Panc1 (cell line): Measurements from ENCODE around the gene HS3ST3A1. TPM values are rescaled to one million over a fixed set of nuclear protein-coding genes. Genes with fewer than 3 reads are reported as not detected.

ENCODE experiments used
- ATAC-seq: fragments of 200-7000 bp; cut with Tn5 transposase; 2 replicates; pipeline ENCODE4 v1.9.1; 2020; ENCODE audit warnings: mild to moderate bottlenecking, moderate library complexity
- BruUV-seq: library from RNA; stranded (reverse); fragments of 400-500 nt; replicated peaks from 2 replicates; lab custom pipeline; 2021; lab: Mats Ljungman, UMichigan
- CTCF ChIA-PET: fragments of 300-600 bp; sonication (Branson Sonifier 250); formaldehyde crosslinking; loops from one replicate; lab custom pipeline; 2022; ENCODE audit warnings: antibody characterized with exemption; lab: Charles Lee
- POLR2A ChIA-PET: fragments of 300-600 bp; sonication (Branson Sonifier 250); formaldehyde crosslinking; loops from one replicate; lab custom pipeline; 2022; ENCODE audit warnings: antibody characterized with exemption; lab: Charles Lee
- DNase-seq: peaks from one replicate; pipeline ENCODE4 v3.0.0-alpha.2; 2010; ENCODE audit warnings: low read depth, low spot score
- H3K27ac ChIP-seq: 2 replicates; pipeline ENCODE4 v1.5.1; 2011; ENCODE audit warnings: mild to moderate bottlenecking, low read length, inconsistent platforms
- H3K27me3 ChIP-seq: fragments of 200-500 bp; sonication (Bioruptor generic); 2 replicates; pipeline ENCODE4 v1.6.0; 2014; ENCODE audit warnings: low read length, inconsistent platforms; ENCODE audit not compliant: control insufficient read depth, insufficient read depth
- H3K36me3 ChIP-seq: fragments of 200-500 bp; sonication (Bioruptor generic); 2 replicates; pipeline ENCODE4 v1.5.1; 2014; ENCODE audit warnings: inconsistent platforms, mild to moderate bottlenecking, low read length, moderate library complexity; ENCODE audit not compliant: control insufficient read depth, insufficient read depth
- H3K4me1 ChIP-seq: 2 replicates; pipeline ENCODE4 v1.5.1; 2011; ENCODE audit warnings: inconsistent platforms, mild to moderate bottlenecking, low read length, moderate library complexity; ENCODE audit not compliant: control insufficient read depth, insufficient read depth
- H3K4me3 ChIP-seq, 2 experiments: 2 replicates each; pipeline ENCODE4 v1.5.1; 2011 to 2012; ENCODE audit warnings: low read depth in 2 of 2, low read length in 2 of 2, mild to moderate bottlenecking in 2 of 2, inconsistent platforms in 1 of 2, moderate library complexity in 1 of 2
- H3K9me3 ChIP-seq: fragments of 200-500 bp; sonication (Bioruptor generic); 2 replicates; pipeline ENCODE4 v1.5.1; 2014; ENCODE audit warnings: low read depth, mild to moderate bottlenecking, inconsistent platforms, low read length, moderate library complexity; ENCODE audit not compliant: control insufficient read depth, insufficient read depth
- POLR2AphosphoS5 ChIP-seq: IDR thresholded peaks from 2 replicates; pipeline ENCODE4 v1.6.1; 2012; ENCODE audit warnings: mild to moderate bottlenecking, low read depth, low read length, moderate library complexity
- SIN3A ChIP-seq: IDR thresholded peaks from 2 replicates; pipeline ENCODE4 v1.6.1; 2012; ENCODE audit warnings: low read depth, mild to moderate bottlenecking, low read length, moderate library complexity, borderline replicate concordance; ENCODE audit not compliant: insufficient read depth
- TCF7L2 ChIP-seq: IDR thresholded peaks from 2 replicates; pipeline ENCODE4 v1.6.1; 2011; ENCODE audit warnings: mild to moderate bottlenecking, low read depth, low read length, inconsistent platforms
- in situ Hi-C: cut with HindIII; loops from 2 replicates; pipeline ENCODE4 v1.10.0; 2016; ENCODE audit warnings: low sequenced_read_pairs, low pct_unique_long_range_greater_than_20kb
- intact Hi-C: fragments of 100-400 bp; cut with micrococcal nuclease; formaldehyde crosslinking; loops from one replicate; pipeline ENCODE4 v1.10.0; 2022; ENCODE audit not compliant: unreplicated experiment
- total RNA-seq: library from RNA; stranded (reverse); gene quantifications from one replicate; pipeline ENCODE4 v1.2.1, GENCODE V29; 2021; ENCODE audit not compliant: unreplicated experiment
- TF ChIP-seq, protein P1 (sequence below), 2 experiments: IDR thresholded peaks; 2 replicates each; pipeline ENCODE4 v1.6.1; 2011 to 2012; ENCODE audit warnings: low read depth in 2 of 2, control low read depth in 1 of 2, low read length in 1 of 2, mild to moderate bottlenecking in 1 of 2, moderate library complexity in 1 of 2; ENCODE audit not compliant: insufficient read depth in 1 of 2
- TF ChIP-seq, protein P2 (sequence below): fragments of 450-650 bp; IDR thresholded peaks from 2 replicates; pipeline ENCODE4 v1.5.1; 2017; ENCODE audit warnings: mild to moderate bottlenecking

The HS3ST3A1 gene
- total RNA-seq, 1 experiment from 2014 or later, result 0.31 TPM

DNA sequence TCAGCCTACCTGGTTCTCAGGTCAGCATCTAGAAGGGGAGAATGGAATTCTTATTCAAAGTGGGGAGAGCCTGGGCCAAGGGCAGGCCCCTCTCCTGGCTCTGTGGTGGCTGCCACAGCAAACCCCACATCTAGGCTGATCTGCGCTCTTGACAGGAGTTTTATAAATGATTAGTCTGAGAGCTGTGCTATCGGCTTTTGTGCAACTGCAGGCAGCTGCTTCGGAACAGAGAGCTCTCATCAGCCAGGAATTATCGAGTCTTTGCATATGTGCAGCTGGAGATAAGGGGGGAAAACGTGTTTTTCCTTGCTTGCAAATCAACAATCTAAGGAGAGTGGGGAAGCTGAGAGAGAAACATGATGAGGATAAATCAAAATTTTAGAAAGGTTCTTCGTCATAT is 91.7 kb downstream of the HS3ST3A1 start:
- Histone ChIP-seq H3K4me1 (no peaks in the 10 kb centered on the region), H3K4me3 (no peak overlapping the region), H3K27me3 (no peaks in the 10 kb centered on the region), H3K36me3 (no peaks in the 10 kb centered on the region), H3K27ac (no peak overlapping the region), H3K9me3 (no peaks in the 10 kb centered on the region)
- CTCF ChIA-PET, result no interaction called here
- TF ChIP-seq, protein P1, sequence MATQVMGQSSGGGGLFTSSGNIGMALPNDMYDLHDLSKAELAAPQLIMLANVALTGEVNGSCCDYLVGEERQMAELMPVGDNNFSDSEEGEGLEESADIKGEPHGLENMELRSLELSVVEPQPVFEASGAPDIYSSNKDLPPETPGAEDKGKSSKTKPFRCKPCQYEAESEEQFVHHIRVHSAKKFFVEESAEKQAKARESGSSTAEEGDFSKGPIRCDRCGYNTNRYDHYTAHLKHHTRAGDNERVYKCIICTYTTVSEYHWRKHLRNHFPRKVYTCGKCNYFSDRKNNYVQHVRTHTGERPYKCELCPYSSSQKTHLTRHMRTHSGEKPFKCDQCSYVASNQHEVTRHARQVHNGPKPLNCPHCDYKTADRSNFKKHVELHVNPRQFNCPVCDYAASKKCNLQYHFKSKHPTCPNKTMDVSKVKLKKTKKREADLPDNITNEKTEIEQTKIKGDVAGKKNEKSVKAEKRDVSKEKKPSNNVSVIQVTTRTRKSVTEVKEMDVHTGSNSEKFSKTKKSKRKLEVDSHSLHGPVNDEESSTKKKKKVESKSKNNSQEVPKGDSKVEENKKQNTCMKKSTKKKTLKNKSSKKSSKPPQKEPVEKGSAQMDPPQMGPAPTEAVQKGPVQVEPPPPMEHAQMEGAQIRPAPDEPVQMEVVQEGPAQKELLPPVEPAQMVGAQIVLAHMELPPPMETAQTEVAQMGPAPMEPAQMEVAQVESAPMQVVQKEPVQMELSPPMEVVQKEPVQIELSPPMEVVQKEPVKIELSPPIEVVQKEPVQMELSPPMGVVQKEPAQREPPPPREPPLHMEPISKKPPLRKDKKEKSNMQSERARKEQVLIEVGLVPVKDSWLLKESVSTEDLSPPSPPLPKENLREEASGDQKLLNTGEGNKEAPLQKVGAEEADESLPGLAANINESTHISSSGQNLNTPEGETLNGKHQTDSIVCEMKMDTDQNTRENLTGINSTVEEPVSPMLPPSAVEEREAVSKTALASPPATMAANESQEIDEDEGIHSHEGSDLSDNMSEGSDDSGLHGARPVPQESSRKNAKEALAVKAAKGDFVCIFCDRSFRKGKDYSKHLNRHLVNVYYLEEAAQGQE (IDR thresholded peaks at IDR 0.05; ENCODE audit: insufficient read depth in 1 of 2, low read depth in 2 of 2, low read length in 1 of 2), result no peak
- TF ChIP-seq SIN3A (no peak), TCF7L2 (no peak), POLR2AphosphoS5 (no peak)
- TF ChIP-seq, protein P2, sequence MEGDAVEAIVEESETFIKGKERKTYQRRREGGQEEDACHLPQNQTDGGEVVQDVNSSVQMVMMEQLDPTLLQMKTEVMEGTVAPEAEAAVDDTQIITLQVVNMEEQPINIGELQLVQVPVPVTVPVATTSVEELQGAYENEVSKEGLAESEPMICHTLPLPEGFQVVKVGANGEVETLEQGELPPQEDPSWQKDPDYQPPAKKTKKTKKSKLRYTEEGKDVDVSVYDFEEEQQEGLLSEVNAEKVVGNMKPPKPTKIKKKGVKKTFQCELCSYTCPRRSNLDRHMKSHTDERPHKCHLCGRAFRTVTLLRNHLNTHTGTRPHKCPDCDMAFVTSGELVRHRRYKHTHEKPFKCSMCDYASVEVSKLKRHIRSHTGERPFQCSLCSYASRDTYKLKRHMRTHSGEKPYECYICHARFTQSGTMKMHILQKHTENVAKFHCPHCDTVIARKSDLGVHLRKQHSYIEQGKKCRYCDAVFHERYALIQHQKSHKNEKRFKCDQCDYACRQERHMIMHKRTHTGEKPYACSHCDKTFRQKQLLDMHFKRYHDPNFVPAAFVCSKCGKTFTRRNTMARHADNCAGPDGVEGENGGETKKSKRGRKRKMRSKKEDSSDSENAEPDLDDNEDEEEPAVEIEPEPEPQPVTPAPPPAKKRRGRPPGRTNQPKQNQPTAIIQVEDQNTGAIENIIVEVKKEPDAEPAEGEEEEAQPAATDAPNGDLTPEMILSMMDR, result no peak
- in situ Hi-C loops, result no loop called here
- intact Hi-C loops, result no loop called here
- POLR2A ChIA-PET, result no interaction called here
- ATAC-seq (no peak), DNase-seq (no peak)
- no TSS peak for BruUV-seq

DNA sequence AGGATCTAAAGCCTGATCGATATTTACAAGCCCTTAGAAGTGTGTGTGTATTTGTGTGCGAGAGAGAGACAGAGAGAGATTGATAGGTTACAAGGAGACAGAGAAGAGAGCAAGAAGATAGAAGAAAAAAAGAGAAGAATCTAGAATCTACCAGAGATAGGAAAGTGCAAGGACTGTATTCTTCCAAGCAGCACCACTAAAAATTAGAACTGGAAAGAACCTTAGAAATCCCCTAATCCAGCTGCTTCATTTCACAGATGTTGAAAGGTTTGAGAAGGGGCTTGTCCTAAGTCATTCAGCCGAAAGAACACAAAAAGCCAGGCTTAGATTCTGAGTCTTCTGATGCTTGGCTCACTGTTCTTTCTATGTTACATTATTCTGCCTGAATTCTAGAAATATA is 92.2 kb downstream of the HS3ST3A1 start:
- ChIA-PET POLR2A (no interaction called here), CTCF (no interaction called here)
- H3K9me3 ChIP-seq, result no peaks in the 10 kb centered on the region
- no peak for TF ChIP-seq POLR2AphosphoS5
- TF ChIP-seq, protein P1 (IDR thresholded peaks at IDR 0.05; ENCODE audit: insufficient read depth in 1 of 2, low read depth in 2 of 2, low read length in 1 of 2), result no peak
- TF ChIP-seq, protein P2, result no peak
- TF ChIP-seq SIN3A, result no peak
- TF ChIP-seq TCF7L2, result no peak
- H3K4me1 ChIP-seq, result no peaks in the 10 kb centered on the region
- in situ Hi-C loops (no loop called here), intact Hi-C loops (no loop called here)
- no peak for ATAC-seq
- H3K36me3 ChIP-seq, result no peaks in the 10 kb centered on the region
- no peak overlapping the region for H3K4me3 ChIP-seq
- BruUV-seq, result no TSS peak
- no peaks in the 10 kb centered on the region for H3K27me3 ChIP-seq
- H3K27ac ChIP-seq, result no peak overlapping the region
- DNase-seq, result no peak
